Measurements from ENCODE around the gene KIDINS220. TPM values are rescaled to one million over a fixed set of nuclear protein-coding genes. Genes with fewer than 3 reads are reported as not detected.

The KIDINS220 gene
- total and polyA plus RNA-seq, 5 donors = 17.3 to 39.6 (median 37.4) TPM

DNA sequence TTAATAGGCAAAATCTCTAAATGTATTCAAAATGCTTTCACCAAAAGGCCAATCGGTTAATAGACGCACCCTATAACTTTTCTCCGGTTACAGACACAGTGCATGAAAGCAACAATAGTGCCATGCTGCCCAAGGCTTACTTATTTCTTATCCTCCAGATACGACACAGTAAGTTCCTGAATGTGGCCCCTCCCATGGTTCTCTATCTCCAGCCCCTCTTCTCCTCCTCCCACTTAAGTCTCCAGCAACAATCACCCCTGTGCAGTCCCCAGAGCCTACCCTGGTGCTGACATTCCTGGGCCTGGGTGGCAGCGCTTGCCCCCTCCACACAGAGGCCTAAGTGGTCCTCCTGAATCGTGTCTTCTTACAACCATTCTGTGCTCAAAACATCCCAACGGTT, 3.6 kb downstream of the KIDINS220 start:
- Histone ChIP-seq H3K27me3 (ENCODE audit: control insufficient read depth, insufficient read depth) (no peaks in the 10 kb centered on the region), H3K27ac (ENCODE audit: low read length) (no peak overlapping the region), H3K9me3 (ENCODE audit: control insufficient read depth, low read length) (no peaks in the 10 kb centered on the region), H3K4me3 (ENCODE audit: low read length) (no peak overlapping the region), H3K4me1 (ENCODE audit: control insufficient read depth, insufficient read depth, low read length) (peaks cover 16% of the 10 kb centered on the region)
- DNase-seq (no peak), ATAC-seq (no peak)
- intact Hi-C loops (cut with DNase I) = no loop called here
- 86% methylated on average over 7 of the region's 7 CpGs for WGBS

DNA sequence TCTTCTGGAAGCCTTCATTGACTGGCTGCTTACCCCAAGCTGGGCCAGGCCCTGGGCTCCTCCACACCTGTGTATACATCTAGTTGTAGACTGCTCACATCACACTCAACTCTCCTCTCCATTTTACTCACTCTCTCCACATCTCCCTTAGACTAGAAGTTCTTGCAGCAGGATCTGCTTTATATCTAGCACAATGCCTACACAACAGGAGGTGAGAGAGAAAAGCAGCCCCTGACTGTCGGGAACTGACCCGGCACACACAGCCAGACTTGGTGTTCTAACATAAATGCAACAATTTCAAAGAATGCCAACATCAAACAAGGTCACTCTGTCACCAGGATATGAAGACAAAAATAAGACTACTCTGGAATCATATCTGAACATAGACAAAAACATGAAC, 5.9 kb downstream of the KIDINS220 start:
- Histone ChIP-seq H3K4me1 (ENCODE audit: control insufficient read depth, insufficient read depth, low read length) (peaks cover 13% of the 10 kb centered on the region), H3K27me3 (ENCODE audit: control insufficient read depth, insufficient read depth) (no peaks in the 10 kb centered on the region), H3K27ac (ENCODE audit: low read length) (no peak overlapping the region), H3K4me3 (ENCODE audit: low read length) (no peak overlapping the region), H3K9me3 (ENCODE audit: control insufficient read depth, low read length) (no peaks in the 10 kb centered on the region)
- intact Hi-C loops (cut with DNase I) = no loop called here
- 88% methylated on average over 2 of the region's 2 CpGs for WGBS
- ATAC-seq (no peak), DNase-seq (no peak)

DNA sequence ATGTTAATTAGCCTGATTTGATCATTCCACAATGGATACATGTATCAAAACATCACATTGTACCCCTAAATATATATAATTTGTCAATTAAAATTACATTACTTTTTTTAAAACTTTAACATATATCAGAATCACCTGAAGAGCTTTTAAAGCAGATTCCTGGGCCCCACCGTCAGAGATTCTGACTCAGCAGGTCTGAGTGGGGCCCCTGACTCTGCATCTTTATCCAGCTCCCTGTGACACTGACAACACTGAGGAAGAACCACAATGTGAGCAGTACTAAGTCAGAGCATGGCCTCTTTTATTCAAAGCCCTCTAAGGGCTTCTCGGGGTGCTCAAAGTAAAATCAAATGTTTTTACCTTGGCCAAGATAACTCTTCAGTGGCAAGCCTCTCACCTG, 9.7 kb downstream of the KIDINS220 start:
- H3K4me1 ChIP-seq (ENCODE audit: control insufficient read depth, insufficient read depth, low read length) = peaks cover 11% of the 10 kb centered on the region
- no peak overlapping the region for H3K4me3 ChIP-seq (ENCODE audit: low read length)
- intact Hi-C loops (cut with DNase I) = no loop called here
- ATAC-seq (no peak), DNase-seq (no peak)
- no peak overlapping the region for H3K27ac ChIP-seq (ENCODE audit: low read length)
- no peaks in the 10 kb centered on the region for H3K9me3 ChIP-seq (ENCODE audit: control insufficient read depth, low read length)
- 87% methylated on average over 2 of the region's 2 CpGs for WGBS
- H3K27me3 ChIP-seq (ENCODE audit: control insufficient read depth, insufficient read depth) = no peaks in the 10 kb centered on the region

DNA sequence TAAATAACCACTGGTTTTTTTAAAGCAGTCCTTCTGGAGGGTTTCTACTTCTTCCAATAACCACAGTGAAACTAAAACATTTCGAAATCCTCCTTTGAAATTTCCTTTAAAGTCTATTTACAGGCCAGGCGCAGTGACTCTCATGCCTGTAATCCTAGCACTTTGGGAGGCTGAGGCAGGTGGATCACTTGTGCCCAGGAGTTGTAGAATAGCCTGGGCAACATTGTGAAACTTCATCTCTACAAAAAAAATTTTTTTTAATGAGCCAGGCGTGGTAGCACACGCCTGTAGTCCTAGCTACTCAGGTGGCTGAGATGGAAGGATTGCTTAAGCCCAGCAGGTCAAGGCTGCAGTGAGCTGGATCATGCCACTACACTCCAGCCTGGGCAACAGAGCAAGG, 15.2 kb downstream of the KIDINS220 start:
- intact Hi-C loops (cut with DNase I) = no loop called here
- Histone ChIP-seq H3K27me3 (ENCODE audit: control insufficient read depth, insufficient read depth) (no peaks in the 10 kb centered on the region), H3K27ac (ENCODE audit: low read length) (no peak overlapping the region), H3K9me3 (ENCODE audit: control insufficient read depth, low read length) (no peaks in the 10 kb centered on the region), H3K4me3 (ENCODE audit: low read length) (no peak overlapping the region), H3K4me1 (ENCODE audit: control insufficient read depth, insufficient read depth, low read length) (peaks cover 5% of the 10 kb centered on the region)
- ATAC-seq (peak in 1 of 2 donors; percentile 25), DNase-seq (no peak)
- 86% methylated on average over 4 of the region's 4 CpGs for WGBS

DNA sequence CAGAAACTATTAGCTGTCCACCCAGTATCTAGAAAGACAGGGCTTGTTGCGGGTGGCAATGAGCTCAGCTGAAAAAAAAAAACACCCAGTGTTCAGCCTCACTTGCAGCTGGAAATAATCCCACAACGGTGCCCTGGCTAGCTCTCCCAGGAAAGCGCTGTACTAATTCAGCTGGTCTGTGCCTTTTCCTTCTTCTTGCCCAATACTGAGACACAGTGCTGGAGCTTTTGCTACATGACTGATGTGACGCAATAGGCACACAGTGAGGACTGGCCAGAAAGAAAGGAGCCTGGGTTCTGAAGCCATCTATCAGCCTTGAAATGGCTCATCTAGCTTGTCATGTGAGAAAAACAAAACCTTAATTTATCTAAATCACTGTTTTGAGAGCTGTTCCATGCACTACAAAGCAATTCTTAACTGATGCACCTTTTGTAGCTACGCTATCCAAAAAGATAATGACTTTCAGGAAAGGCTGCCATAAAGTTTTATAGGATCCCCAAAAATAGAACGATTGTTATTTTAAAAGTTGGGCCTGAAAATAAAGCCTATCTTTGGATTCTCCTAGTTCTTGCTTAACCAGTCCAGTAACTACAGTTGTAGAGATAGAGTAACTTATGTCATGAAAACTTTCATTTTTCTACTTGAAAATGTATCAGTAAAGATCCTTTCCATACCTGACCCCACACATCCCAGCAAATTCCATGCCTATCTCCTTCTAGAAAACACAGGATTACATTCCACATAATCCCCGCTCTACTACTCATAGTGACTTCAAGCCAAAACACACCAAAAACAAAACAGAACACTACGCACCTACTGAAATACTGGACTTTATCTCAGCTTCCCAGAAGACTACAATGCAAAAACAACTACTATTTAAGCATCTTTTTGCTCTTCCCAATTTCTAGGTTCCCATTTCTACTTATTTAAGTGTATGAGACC, 15.9 kb downstream of the KIDINS220 start:
- no peak overlapping the region for H3K4me3 ChIP-seq (ENCODE audit: low read length)
- DNase-seq (peak; percentile 52 to 70 (median 61)), ATAC-seq (peak; percentile 96 to 98)
- peaks cover 5% of the 10 kb centered on the region for H3K4me1 ChIP-seq (ENCODE audit: control insufficient read depth, insufficient read depth, low read length)
- intact Hi-C loops (cut with DNase I) = no loop called here
- no peak overlapping the region for H3K27ac ChIP-seq (ENCODE audit: low read length)
- no peaks in the 10 kb centered on the region for H3K27me3 ChIP-seq (ENCODE audit: control insufficient read depth, insufficient read depth)
- WGBS = 51% methylated on average over 8 of the region's 8 CpGs
- H3K9me3 ChIP-seq (ENCODE audit: control insufficient read depth, low read length) = no peaks in the 10 kb centered on the region

DNA sequence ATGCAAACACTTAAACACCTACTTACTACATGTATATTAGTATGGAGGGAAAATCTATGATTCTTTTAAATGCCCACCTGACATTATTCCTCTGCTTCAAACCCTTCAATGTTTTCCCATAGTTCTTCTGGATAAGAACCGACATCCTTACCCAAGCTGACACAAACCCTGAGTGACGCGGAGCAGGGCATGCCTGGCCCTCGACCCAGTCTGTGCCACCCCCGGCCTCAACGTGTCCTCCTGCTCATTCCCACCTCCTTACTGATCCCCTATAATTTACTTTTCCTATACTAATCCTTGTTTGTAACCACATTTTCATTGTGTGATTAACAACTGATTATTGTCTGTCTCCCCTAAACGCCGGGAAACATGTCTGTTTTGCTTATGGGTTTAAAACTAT, 17.5 kb downstream of the KIDINS220 start:
- ATAC-seq = no peak
- no peaks in the 10 kb centered on the region for H3K27me3 ChIP-seq (ENCODE audit: control insufficient read depth, insufficient read depth)
- no peaks in the 10 kb centered on the region for H3K9me3 ChIP-seq (ENCODE audit: control insufficient read depth, low read length)
- WGBS = 89% methylated on average over 8 of the region's 8 CpGs
- H3K4me3 ChIP-seq (ENCODE audit: low read length) = no peak overlapping the region
- intact Hi-C loops (cut with DNase I) = no loop called here
- no peak overlapping the region for H3K27ac ChIP-seq (ENCODE audit: low read length)
- peaks cover 5% of the 10 kb centered on the region for H3K4me1 ChIP-seq (ENCODE audit: control insufficient read depth, insufficient read depth, low read length)
- DNase-seq = no peak

DNA sequence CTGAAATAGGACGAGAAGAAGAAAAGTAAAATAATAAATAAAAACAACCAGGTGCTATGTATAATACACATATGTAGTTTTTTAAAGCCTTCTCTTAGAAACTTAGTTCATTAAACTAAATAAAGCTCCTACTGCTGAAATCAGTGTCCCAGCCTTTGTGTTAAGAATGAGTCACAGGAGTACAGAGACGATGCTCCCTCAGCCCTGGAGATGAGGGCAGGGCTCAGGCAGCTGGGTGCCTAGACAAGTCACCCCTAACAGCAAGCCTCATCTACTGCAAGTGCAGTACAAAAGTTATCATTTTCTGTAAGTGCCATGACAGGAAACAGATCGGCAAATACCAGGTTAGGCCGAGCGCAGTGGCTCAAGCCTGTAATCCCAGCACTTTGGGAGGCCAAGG, 18.2 kb downstream of the KIDINS220 start:
- no peaks in the 10 kb centered on the region for H3K9me3 ChIP-seq (ENCODE audit: control insufficient read depth, low read length)
- 82% methylated on average over 5 of the region's 5 CpGs for WGBS
- H3K4me3 ChIP-seq (ENCODE audit: low read length) = no peak overlapping the region
- peaks cover 5% of the 10 kb centered on the region for H3K4me1 ChIP-seq (ENCODE audit: control insufficient read depth, insufficient read depth, low read length)
- no peak for ATAC-seq
- DNase-seq = no peak
- no peaks in the 10 kb centered on the region for H3K27me3 ChIP-seq (ENCODE audit: control insufficient read depth, insufficient read depth)
- no peak overlapping the region for H3K27ac ChIP-seq (ENCODE audit: low read length)
- intact Hi-C loops (cut with DNase I) = no loop called here

DNA sequence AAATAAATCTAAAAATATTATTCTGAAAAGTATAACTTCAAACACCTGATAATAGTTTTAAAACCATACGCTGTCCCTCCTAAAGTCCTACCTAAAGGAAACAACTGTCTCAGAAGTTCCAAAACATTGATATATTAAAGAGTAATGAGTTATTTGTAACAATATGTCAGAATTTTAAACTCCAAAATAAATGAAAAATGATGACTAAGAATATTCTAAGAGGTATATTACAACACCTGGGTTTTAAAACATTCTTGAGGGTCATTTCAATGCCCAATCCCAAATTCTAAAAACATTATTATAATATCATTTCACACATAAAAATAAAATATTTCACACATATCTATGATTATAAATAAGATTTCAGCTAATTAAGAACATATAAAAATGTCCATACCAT, 20.2 kb downstream of the KIDINS220 start:
- 97% methylated on average over 1 of the region's 1 CpG for WGBS
- no peak overlapping the region for H3K27ac ChIP-seq (ENCODE audit: low read length)
- peaks cover 3% of the 10 kb centered on the region for H3K4me1 ChIP-seq (ENCODE audit: control insufficient read depth, insufficient read depth, low read length)
- H3K9me3 ChIP-seq (ENCODE audit: control insufficient read depth, low read length) = no peaks in the 10 kb centered on the region
- ATAC-seq (no peak), DNase-seq (no peak)
- intact Hi-C loops (cut with DNase I) = no loop called here
- no peaks in the 10 kb centered on the region for H3K27me3 ChIP-seq (ENCODE audit: control insufficient read depth, insufficient read depth)
- H3K4me3 ChIP-seq (ENCODE audit: low read length) = no peak overlapping the region

DNA sequence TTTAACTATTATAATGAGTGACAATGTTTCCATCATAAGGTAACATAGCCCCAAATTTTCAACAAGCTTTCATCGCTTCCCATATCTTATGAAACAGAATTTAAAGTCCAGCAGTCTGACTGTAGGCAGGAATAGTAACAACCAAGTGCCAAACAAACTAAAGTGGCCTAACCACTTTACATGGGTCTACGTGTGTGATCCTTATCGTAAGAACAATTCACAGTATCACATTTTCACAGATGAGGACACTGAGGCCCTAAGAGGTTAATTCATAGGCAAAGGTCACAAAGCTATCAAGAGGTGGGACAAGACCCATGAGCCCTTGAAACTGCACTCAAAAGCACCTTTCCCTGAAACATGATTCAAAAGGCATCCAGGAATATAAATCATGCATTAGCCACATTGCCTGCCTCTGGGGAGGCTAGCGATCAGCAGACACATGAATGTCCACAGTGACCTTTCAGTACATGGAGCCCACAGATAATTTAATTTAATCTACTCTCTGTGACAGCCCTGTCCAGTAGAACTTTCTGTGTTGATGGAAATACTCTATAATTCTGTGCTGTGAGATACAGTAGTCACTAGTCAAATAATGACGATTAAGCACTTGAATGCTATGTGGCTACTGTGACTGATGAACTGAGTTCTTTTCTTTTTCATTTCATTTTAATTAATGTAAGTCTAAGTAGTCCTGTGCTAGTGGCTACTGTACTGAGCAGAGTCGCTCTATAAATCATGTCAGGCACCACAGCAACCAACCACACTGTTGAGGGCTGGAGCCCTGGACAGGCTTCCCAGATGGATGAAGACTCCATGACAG, 30.3 kb downstream of the KIDINS220 start:
- ATAC-seq (peak in 1 of 2 donors; percentile 22), DNase-seq (no peak)
- WGBS = 78% methylated on average over 6 of the region's 6 CpGs
- H3K27me3 ChIP-seq (ENCODE audit: control insufficient read depth, insufficient read depth) = no peaks in the 10 kb centered on the region
- H3K9me3 ChIP-seq (ENCODE audit: control insufficient read depth, low read length) = no peaks in the 10 kb centered on the region
- H3K27ac ChIP-seq (ENCODE audit: low read length) = no peak overlapping the region
- intact Hi-C loops (cut with DNase I) = no loop called here
- H3K4me3 ChIP-seq (ENCODE audit: low read length) = no peak overlapping the region
- H3K4me1 ChIP-seq (ENCODE audit: control insufficient read depth, insufficient read depth, low read length) = peaks cover 2% of the 10 kb centered on the region

DNA sequence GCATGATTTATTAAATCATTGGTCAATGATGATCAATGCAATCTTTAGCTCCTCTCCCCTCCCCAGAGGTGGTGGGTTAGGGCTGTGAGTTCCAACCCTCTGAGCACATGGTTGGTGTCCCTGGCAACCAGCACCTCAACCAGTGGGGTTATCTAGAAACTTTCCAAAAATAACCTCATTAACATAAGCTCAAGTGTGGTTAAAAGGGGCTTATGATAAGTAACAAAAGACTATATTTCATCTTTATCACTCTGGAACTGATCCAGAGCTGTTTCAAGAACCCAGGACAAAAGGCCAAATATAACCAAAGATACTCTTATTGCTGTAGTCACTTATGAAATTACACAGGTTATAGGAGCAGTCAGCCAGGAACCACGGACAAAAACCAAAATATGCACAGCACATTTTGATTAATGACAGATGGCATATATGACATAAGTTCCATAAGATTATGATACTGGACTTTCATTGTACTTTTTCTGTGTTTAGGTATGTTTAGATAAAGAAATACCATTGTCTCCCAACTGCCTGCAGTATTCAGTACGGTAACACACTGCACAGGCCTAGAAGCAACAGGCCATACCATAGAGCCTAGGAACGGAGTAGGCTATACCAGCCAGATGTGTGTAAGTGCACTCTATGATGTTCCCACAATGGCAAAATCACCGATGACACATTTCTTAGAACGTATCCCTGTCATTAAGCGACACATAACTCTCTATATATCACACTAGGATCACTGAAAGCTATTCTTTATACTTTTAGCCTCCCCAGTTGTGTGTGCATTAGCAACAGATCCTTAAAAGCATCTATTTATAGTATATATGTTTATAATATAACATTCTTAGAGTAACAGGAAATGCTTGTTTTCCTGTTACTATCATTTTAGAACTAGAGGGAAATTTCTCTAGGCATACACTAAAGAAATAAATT, 31.9 kb downstream of the KIDINS220 start:
- ATAC-seq = peak; percentile 61 to 75

More for the DNA sequence above, 31.9 kb downstream of the KIDINS220 start:
- Histone ChIP-seq H3K4me3 (ENCODE audit: low read length) (no peak overlapping the region), H3K27ac (ENCODE audit: low read length) (no peak overlapping the region), H3K27me3 (ENCODE audit: control insufficient read depth, insufficient read depth) (no peaks in the 10 kb centered on the region), H3K9me3 (ENCODE audit: control insufficient read depth, low read length) (no peaks in the 10 kb centered on the region), H3K4me1 (ENCODE audit: control insufficient read depth, insufficient read depth, low read length) (peaks cover 2% of the 10 kb centered on the region)
- DNase-seq = no peak
- intact Hi-C loops (cut with DNase I) = no loop called here
- 61% methylated on average over 6 of the region's 6 CpGs for WGBS

All from right cardiac atrium (tissue), 5 donors.